T follicular helper cell (primary cell): ENCODE data around the gene KCNH1.

Experiments used
- DNase-seq: peaks from one replicate; pipeline ENCODE4 v3.0.0-alpha.2; 2020; ENCODE audit warnings: low read depth

The KCNH1 gene

DNA sequence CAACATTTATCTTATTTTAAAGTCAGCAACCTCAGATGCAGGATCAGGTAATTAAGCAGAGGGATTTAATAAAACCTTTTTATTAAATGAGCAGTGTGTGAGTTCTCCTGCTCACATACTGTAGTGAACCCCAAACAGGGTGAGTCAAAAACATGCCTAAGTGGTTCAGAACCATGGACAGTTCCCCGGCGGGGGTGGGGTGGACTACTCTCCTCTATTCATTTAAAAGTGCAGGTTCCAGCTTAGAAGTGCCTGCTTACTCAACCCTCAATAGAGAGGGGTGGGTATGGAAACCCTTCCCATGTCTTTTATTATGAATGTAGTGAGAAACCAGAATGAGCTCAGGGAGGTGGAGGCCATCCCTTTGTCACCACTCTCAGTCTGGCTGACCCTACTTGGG, 407.3 kb downstream of the KCNH1 start:
- DNase-seq, result no peak

DNA sequence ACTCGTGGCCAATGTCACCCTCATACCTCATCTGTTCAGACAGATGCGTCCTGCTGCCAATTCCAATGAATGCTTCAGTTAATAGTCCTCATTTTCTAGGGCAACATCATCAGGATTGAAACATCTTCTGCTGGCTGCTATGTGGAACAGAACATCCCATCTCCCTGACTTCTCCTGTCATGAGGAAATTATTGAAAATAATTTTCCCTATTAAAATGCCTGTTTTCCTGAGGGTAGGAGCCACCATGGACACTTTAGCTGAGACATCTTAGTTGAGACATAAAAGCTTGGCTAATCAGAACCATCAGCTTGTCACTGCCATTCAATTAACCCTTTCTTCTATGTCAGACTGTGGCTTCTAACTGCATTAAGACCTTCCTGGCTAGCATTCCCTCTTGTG, 409.2 kb downstream of the KCNH1 start:
- no peak for DNase-seq

DNA sequence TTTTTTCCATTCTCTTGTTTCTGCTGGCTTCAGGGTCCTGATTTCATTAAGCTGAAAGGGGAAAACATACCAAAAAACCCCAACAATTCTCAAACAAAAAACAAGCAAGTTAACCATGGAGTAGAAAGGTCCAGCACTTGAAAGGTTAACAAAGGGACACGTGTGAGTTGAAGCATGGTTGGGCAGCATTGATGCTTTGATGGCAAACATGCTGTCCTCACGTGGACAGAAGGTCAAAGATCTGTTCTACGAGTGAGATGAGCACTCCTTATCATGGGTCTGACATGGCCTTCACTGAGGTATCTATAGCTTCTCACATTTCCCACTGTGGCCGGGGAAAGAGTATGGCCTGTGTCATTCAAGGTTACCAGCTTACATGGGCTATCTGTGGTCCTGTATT, 410.3 kb downstream of the KCNH1 start:
- no peak for DNase-seq

DNA sequence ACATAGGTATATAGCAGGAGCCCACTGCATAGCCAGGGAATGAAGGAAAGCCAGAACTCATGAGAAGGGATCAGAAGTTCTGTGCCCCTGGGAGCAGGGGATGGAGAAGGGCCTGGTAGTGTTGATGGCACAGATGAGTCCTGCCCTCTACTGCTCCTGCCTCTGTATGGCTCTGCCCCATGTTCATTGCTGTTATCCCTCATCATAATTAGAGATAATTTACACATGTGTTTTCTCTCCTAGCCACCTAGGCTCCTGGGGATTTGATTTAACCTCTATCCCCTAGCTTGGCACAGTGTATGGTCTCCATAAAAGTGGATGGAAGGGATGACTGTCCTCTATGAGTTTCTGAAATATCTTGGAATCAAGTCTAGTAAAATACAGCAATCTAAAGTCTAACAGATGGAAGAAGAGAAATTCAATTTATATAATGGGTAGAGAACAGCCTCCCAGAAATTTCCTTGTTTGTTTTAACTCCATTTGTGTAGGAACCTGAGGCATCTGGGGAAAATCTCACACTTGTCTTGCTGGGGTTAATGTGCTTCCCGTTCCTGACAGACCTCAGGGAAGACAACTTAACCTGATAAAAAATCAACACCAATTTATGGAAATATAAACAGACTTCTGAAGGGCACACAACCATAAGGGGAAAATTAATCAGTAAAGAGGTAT, 411.4 kb downstream of the KCNH1 start:
- no peak for DNase-seq

DNA sequence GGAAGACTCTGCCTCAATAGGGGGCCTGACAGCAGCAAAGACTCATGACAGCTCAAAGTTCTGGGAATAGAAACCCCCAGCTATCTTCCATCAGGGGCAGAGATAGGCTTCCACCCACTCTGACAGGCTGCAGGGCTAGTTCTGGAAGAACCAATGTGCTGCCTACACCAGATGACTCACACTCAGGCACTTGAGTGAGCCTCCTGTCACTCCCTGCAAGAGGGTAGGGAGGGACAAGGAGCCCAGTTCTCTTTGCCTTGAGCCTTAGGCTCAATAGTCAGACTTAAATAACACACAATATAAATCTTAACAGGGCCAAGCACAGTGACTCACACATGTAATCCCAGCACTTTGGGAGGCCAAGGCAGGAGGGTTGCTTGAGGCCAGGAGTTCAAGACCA, 418.9 kb downstream of the KCNH1 start:
- DNase-seq, result no peak

DNA sequence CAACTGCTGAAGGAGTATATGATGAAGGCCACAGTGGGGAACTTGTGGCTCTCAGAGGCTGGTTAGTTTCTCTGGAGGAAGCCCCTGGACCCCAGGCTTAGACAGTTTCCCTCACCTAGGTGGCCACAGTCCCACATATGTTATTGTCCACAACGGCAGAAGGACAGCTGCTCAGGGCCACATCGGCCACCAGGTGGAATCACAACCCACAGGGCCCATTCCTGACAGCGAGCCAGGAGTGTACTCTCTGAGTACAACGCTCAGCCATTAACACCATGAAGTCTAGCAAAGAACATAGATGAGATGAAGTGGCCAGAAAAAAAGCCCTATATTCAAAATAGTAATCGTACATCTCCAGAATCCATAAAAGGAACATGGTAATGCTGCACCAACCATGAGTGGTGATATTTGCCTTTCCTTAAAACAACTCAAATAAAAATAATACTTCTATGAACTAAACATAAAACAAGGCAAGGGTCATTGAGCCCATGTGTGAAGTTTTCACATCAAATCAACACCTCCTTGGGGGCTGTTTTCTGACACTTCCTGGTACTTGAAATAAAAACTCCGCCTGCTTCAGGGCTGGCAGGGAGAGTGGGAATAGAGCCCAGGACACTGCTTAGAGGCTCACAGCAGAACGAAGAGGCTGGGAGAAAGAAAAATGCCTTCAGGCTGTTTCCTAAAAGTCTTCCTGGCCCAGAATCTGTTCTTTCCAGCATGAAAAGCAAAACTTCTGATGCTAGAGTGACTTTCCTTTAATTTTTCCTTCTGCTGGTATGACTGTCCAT, 421.9 kb downstream of the KCNH1 start:
- DNase-seq, result no peak

DNA sequence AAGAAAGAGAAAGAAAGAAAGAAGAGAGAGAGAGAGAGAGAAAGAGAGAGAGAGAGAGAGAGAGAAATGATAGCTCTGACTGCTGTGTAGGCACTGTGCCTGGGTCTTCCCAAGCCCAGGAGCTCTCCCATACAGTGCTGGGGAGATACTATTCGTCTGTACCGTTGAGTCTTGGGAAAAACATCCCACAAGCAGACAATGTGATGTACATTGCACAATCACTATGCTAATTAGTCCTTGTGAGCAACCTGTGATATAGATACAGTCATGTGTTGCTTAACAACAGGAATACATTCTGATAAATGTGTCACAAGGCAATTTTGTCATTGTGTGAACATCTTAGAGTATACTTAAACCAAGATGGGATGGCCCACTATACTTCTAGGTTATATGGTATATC, 424.2 kb downstream of the KCNH1 start:
- no peak for DNase-seq

DNA sequence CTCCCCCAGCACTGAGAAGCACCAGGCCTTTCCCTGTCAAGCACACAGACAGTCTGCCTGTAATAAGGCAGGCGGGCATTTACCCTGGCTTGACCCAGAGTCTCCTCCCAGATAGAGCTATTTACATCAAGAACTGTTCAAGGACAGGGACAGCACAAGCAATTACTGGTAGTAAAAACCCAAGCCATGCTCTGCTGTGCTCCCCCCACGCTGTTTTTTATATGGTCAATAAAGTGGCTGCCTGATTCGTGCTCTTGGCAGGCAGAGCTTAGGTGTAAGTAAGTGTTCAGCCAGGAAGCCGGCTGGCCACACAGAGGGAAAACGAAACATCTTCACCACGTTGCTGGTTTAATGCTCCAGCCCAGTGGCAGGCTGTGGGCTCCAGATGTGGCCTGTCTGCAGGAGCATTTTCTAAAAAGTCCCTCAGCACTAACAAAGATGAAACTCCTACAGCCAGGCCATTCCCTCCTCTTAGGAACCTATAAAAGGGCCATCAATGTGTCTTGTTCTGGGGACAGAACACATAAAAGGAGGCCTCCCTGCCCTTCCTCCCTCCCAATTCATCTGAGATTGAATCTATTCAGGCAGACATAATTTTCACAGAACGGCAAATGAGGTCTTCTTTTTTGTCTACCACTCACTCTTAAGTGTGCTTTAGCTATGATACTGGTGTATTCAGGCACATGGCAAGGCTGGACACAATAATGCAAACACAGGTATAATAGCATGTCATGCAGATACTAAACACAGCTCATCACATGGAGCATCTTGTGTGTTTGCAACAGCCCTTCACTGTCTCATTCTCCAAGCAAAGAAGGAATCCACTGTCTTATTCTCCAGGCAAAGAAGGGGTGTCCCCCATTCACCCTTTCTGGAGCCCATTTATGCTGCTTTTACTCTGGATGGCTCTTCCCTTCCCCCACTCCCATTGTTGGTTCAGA, 426.4 kb downstream of the KCNH1 start:
- no peak for DNase-seq

DNA sequence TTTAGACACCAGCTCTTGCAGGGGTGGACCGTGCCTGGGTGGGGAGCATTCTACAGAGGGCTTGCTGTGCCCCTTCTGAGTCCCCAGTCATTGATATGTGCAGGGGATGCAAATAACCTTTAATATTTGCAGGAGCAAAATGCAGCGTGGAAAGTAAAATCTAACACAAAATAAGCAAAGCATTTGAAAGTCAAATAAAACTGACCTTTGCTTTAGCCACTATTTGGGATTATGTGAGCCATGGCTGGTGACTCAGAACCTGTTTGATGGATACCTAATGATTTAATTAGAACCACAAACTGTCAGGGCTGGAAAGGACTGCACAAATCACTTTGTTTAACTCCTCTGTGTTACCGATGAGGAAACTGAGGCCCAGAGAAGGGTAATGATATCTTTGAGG, 427.7 kb downstream of the KCNH1 start:
- DNase-seq, result no peak

DNA sequence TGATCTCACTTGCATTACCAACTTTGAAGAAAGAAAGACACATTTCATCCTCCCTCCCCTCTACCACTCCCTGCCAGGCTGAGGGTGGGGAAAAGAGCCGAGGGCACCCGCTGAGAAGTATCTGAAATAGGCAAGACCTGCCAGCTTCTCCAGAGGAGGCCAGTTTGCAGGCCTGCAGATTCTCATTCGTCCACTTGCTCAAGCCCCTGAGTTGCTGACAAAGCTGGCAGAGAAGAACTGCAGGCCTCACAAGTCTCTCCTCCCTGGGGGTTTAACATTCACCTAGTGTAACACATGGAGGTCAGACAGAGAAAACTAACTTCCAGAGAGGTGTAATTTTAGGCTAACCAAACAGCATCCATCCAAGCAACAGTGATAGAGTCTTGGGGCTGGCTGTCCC, 428.9 kb downstream of the KCNH1 start:
- DNase-seq, result no peak

DNA sequence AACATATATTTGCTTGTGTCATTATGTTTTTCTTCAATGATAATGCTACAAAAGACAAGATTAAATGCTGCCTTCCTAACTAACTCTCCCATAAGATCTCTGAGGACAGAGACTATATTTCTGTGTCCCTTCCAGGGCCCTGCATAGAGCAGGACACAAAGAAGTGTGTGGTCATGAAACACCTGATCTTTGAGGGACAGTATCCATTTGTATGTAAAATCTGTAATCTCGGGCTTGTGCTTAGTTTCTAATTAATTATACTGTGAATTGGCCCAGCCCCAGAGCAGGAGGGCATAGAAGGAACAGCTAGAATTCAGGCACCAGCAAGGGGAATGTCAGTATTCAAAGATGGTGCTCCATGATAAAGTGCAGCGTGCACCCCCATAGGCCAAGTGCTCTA, 430.4 kb downstream of the KCNH1 start:
- no peak for DNase-seq

DNA sequence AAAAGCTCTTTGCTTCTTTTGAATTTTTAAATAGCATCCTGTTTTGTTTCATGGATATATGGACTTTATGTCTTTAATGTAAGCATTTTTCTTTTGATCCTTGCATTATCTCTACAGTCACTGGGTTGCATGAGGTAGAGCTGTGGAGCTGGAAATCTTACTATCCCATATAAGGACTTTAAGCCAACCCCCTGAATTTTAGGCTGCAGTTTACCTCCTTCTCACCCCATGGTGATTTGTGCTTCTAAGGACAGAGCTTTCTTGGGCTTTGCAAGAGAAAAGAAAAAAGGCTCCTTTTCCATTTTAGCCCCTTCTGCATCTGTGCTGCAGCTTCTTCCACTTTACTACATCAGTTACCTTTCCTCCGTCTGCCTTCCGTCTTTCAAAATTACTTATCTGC, 431.4 kb downstream of the KCNH1 start:
- no peak for DNase-seq

DNA sequence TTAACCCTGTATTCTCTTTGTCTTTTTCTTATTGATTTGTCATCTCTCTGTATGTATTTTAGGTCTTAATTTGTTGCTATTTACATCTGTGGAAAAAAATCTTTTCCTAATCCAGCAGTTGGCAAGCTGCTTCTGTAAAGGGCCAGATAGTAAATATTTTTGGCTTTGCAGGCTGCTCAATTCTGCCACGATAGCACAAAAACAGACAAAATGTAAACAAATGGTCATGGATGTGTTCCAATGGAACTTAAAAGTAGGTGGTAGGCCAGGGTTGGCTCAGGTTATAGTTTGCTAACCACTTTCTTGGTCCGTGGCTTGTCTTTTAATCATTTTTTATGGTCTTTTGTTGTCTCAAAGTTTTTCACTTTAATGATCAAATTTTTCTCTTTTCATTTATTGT, 433.4 kb downstream of the KCNH1 start:
- DNase-seq, result no peak

DNA sequence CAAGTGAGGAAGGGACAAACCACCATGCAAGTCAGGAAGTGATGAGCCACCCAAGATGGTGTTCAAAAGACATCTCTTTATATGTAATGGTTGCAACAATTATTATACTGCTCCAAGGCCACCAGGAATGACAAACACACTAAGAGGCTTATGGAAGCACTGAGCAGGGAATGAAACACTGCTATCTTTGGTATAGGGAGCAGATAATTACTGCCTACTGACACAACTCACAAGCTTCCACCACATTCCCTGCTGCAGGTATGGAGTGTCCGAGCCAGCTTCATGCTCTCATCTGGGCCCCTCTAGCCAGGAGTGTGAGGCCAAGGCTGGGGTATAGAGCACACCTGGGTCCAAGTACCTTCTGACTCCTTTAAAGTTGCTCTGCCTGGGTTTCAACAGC, 433.9 kb downstream of the KCNH1 start:
- DNase-seq, result no peak

DNA sequence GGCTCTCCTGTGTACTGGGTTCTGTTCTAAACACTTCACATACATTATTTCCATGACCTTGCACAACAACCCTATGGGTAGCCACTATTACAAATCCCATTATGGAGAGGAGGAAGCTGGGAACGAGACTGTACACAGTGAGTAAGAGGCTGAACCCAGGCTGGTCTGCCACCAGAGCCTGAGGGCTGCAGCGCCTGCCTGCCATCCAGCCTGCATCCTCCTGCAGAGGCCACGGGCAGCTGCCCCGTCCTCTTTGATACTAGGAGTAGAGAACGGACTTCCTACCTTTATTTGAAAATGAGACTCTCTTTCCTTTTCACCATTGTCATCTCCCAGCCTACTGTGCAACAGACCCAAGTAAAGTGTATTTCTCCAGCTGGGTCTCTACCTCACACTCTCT, 435.3 kb downstream of the KCNH1 start:
- DNase-seq, result no peak

DNA sequence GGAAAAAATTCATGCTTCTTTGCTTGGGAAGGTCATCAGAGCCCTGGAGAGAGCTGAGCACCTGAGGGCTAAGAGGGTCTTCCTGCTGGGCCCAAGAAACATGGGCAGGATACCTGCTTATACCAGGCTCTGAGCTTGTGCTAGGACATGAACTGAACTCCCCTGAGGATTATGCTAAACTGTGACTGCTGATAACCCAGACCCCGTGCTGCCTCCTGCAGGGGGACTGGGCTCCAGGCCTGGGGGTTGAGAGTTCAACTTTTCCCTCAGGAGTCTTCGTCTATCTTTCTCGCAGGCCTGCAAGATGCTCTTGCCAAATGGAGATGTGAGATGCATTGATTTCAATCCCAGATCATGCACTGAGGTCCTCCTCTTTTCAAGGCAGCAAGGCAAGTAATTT, 436.8 kb downstream of the KCNH1 start:
- no peak for DNase-seq

DNA sequence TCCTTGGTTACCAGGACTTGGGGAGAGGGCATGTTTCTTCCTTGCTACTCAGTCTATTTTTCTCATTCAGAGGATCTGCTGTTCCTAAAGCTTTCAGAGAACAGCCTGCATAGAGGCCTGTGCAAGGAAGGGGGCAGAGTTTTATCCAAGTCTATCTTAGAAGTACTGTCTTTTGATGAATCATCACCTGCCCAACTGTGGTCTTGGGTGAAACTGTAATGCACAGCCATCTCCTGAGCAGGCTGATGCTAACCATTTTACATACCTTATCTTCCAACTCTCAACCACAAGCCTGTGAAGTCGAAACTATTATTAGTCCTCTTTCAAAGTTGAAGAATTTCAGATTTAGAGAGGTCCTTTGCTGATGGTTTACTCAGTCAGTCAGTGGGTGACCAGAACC, 437.2 kb downstream of the KCNH1 start:
- DNase-seq, result no peak

DNA sequence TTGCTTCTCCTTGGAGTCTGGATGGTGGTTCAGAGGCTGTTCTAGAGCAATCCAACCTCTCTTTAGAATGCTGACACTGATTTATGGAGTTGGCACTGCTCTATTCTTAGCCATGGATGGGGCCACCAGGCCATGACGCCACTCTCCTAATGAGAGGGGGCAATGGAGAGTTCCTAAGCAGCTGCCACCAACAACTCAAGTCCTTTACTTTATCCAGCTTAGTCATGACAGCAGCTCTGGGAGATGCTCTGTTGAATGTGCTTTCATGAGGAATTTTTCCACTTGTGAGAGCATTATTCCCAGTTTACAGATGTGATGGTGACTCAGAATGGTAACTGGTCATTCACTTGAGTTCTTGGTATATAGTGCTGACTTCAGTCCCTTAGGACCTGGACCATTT, 438.9 kb downstream of the KCNH1 start:
- DNase-seq, result no peak

DNA sequence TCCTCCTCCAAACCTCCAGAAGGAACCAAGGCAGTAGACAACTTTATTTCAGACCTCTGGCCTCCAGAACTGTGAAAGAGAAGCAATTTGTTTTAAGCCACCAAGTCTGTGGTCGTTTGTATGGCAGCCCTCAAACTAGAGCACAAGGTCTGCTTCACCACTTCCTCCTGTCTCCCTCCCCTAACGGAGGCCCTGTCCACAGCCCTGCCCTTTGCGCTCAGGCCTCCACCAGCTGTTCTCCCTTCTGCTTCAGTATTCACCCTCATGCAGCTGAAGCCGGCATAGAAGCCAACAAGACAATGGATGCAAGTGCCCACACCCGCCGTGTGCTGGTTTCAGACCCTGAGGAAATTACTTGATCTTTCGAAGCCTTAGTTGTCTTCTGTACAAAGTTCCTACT, 441.2 kb downstream of the KCNH1 start:
- DNase-seq, result no peak

DNA sequence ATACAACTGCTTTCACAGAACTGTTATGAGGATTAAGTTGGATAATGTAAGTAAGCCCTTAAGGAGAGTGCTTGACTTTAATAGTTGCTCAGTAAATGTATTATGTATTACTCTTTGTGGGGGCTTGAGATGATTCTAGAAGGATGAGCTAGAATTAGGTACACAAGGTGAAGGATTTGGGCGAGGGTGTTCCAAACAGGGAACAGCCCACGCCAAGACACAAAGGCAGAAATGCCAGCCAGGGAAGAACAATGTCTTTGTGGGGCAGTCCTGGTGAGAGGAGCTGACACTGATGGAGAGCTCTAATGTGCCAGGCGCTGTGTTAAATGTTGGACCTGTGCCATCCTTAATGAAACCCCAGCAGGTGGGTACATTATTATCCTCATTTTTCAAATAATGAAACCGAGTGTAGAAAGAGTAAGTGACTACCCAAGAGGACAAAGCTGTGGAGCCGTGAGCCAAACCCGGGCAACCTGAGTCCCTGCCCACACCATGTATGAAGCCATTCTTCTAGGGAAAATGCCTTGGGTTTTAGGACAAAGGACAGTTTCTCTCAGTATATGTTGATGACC, 442.8 kb downstream of the KCNH1 start:
- DNase-seq, result no peak

DNA sequence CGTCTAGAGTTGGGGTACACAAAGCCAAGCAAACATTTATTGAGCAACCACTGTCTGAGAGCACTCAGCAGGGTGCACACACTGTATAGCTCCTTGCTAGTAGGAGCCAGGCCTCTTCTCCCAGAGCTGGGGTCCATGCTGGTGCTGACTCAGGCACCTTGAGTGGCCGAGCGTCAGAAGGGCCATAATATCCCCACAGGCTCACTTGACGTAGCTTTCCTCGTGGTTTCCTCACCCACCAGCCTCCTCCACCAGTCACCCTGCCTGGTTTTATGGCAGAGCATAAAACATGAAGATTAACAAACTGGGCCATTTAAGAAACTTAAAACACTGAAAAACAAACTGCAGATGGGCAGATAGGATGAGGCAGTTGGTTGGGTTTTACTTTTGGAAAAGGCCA, 443.7 kb downstream of the KCNH1 start:
- DNase-seq, result no peak

DNA sequence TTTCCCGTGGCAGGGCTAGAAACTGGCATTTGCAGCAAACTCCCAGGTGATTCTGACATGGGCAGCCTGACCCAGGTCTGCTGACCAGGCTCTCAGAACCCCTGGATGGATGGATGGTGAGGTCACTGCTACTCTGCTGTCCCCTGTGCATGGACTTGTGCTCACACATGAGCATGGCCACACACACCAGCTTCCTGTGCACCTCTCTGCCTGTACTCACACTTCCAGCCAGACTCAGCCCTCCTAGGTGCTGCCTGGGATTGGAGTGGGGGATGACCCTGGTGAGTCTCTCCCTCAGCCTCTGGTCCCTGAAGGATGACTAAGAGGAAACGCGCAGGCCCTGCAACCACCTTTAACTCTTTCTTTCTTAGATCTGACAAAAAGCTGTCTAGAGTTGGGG, 444.1 kb downstream of the KCNH1 start:
- no peak for DNase-seq
